Measurements from ENCODE around the gene ARF1.

ARF1 gene

GRCh38 chr1:228082214-228082917, at the start of gene ARF1:
Gene ARF1 (plus strand): TSS chr1:228082708. CDS start chr1:228097115, 14,407 bp downstream.
- peak; percentile 95 for DNase-seq (ENCODE audit: low read depth)
- H3K4me3 ChIP-seq (replicated peaks; ENCODE audit: low read depth, low read length), result peak within 1 kb of the TSS; percentile 98
- no peak for TF ChIP-seq CTCF (IDR thresholded peaks at IDR 0.05; ENCODE audit: low read length, missing control alignments)

GRCh38 chr1:228033376-228033775, 49.1 kb upstream of the ARF1 start:
- DNase-seq (ENCODE audit: low read depth), result no peak
- TF ChIP-seq CTCF (IDR thresholded peaks at IDR 0.05; ENCODE audit: low read length, missing control alignments), result no peak
- H3K4me3 ChIP-seq (replicated peaks; ENCODE audit: low read depth, low read length), result no peak overlapping the region

GRCh38 chr1:228034954-228035837, 47.3 kb upstream of the ARF1 start:
- no peak for DNase-seq (ENCODE audit: low read depth)
- no peak overlapping the region for H3K4me3 ChIP-seq (replicated peaks; ENCODE audit: low read depth, low read length)
- no peak for TF ChIP-seq CTCF (IDR thresholded peaks at IDR 0.05; ENCODE audit: low read length, missing control alignments)

GRCh38 chr1:228035844-228036243, 46.7 kb upstream of the ARF1 start:
- no peak for TF ChIP-seq CTCF (IDR thresholded peaks at IDR 0.05; ENCODE audit: low read length, missing control alignments)
- no peak overlapping the region for H3K4me3 ChIP-seq (replicated peaks; ENCODE audit: low read depth, low read length)
- no peak for DNase-seq (ENCODE audit: low read depth)

- no peak for DNase-seq (ENCODE audit: low read depth)
- no peak for TF ChIP-seq CTCF (IDR thresholded peaks at IDR 0.05; ENCODE audit: low read length, missing control alignments)
- H3K4me3 ChIP-seq (replicated peaks; ENCODE audit: low read depth, low read length), result no peak overlapping the region
Observed at GRCh38 chr1:228036701-228037231, 45.7 kb upstream of the ARF1 start.

- H3K4me3 ChIP-seq (replicated peaks; ENCODE audit: low read depth, low read length), result no peak overlapping the region
- peak; percentile 17 for DNase-seq (ENCODE audit: low read depth)
Observed at GRCh38 chr1:228037401-228038386, 44.8 kb upstream of the ARF1 start.

More at GRCh38 chr1:228037401-228038386, 44.8 kb upstream of the ARF1 start:
- TF ChIP-seq CTCF (IDR thresholded peaks at IDR 0.05; ENCODE audit: low read length, missing control alignments), result no peak

All from fibroblast of pulmonary artery (primary cell).